ENCODE measurements around the gene ADD2.

Gene ADD2

GRCh38 chr2:70765507-70765906 is 2.5 kb downstream of the ADD2 start:
- Histone ChIP-seq H3K23ac (ENCODE audit: low read length) (no peak overlapping the region), H4K5ac (ENCODE audit: low read length) (no peak overlapping the region), H3K4me3 (ENCODE audit: low read length) (no peak overlapping the region), H3K56ac (ENCODE audit: low read length) (no peak overlapping the region), H3K79me2 (ENCODE audit: control insufficient read depth, insufficient read depth, low read length) (peaks cover 34% of the 10 kb centered on the region), H2BK5ac (ENCODE audit: low read length) (no peak overlapping the region), H2AK5ac (ENCODE audit: low read length) (no peak overlapping the region), H4K8ac (ENCODE audit: low read depth, low read length) (no peak overlapping the region), H3K27me3 (ENCODE audit: insufficient read depth, low read length, poor library complexity) (no peaks in the 10 kb centered on the region), H2BK120ac (ENCODE audit: low read depth, low read length) (no peak overlapping the region), H3K79me1 (ENCODE audit: low read length) (peaks cover 4% of the 10 kb centered on the region), H2BK15ac (replicated peaks; ENCODE audit: low read depth) (no peak overlapping the region), H3K27ac (ENCODE audit: low read depth, low read length) (no peak overlapping the region), H3K4me1 (ENCODE audit: control insufficient read depth, low read depth, low read length) (peaks cover 4% of the 10 kb centered on the region), H3K4me2 (ENCODE audit: low read length) (no peak overlapping the region), H3K36me3 (ENCODE audit: control insufficient read depth, insufficient read depth, low read length) (no peaks in the 10 kb centered on the region), H3K4ac (ENCODE audit: low read depth, low read length) (no peak overlapping the region), H3K18ac (ENCODE audit: low read length) (no peak overlapping the region), H3K9ac (ENCODE audit: low read length) (no peak overlapping the region)
- WGBS (ENCODE audit: extremely low coverage, insufficient coverage, low lambda C conversion rate): no CpG with 5 or more reads among the region's 7 CpGs
- no peak for DNase-seq

GRCh38 chr2:70759446-70759845 is 8.6 kb downstream of the ADD2 start:
- no peak overlapping the region for H4K8ac ChIP-seq (ENCODE audit: low read depth, low read length)
- WGBS (ENCODE audit: extremely low coverage, insufficient coverage, low lambda C conversion rate): no CpG with 5 or more reads among the region's 1 CpG
- no peaks in the 10 kb centered on the region for H3K27me3 ChIP-seq (ENCODE audit: insufficient read depth, low read length, poor library complexity)
- no peak overlapping the region for H3K9ac ChIP-seq (ENCODE audit: low read length)
- DNase-seq: no peak
- H2AK5ac ChIP-seq (ENCODE audit: low read length): no peak overlapping the region
- no peak overlapping the region for H3K18ac ChIP-seq (ENCODE audit: low read length)
- H3K79me1 ChIP-seq (ENCODE audit: low read length): peaks cover 16% of the 10 kb centered on the region
- H3K79me2 ChIP-seq (ENCODE audit: control insufficient read depth, insufficient read depth, low read length): peaks cover 65% of the 10 kb centered on the region
- H3K27ac ChIP-seq (ENCODE audit: low read depth, low read length): no peak overlapping the region
- no peak overlapping the region for H2BK120ac ChIP-seq (ENCODE audit: low read depth, low read length)
- H3K4me3 ChIP-seq (ENCODE audit: low read length): no peak overlapping the region
- no peak overlapping the region for H2BK15ac ChIP-seq (replicated peaks; ENCODE audit: low read depth)
- peak overlapping the region; percentile 1 for H3K56ac ChIP-seq (ENCODE audit: low read length)
- peak overlapping the region; percentile 80 for H3K23ac ChIP-seq (ENCODE audit: low read length)
- no peak overlapping the region for H2BK5ac ChIP-seq (ENCODE audit: low read length)
- no peak overlapping the region for H3K4me2 ChIP-seq (ENCODE audit: low read length)
- no peak overlapping the region for H3K4ac ChIP-seq (ENCODE audit: low read depth, low read length)
- H3K4me1 ChIP-seq (ENCODE audit: control insufficient read depth, low read depth, low read length): peaks cover 2% of the 10 kb centered on the region
- no peak overlapping the region for H4K5ac ChIP-seq (ENCODE audit: low read length)
- no peaks in the 10 kb centered on the region for H3K36me3 ChIP-seq (ENCODE audit: control insufficient read depth, insufficient read depth, low read length)

GRCh38 chr2:70757966-70758365 is 10.0 kb downstream of the ADD2 start:
- DNase-seq: no peak
- Histone ChIP-seq H3K4me2 (ENCODE audit: low read length) (no peak overlapping the region), H3K27me3 (ENCODE audit: insufficient read depth, low read length, poor library complexity) (no peaks in the 10 kb centered on the region), H2BK120ac (ENCODE audit: low read depth, low read length) (no peak overlapping the region), H3K79me1 (ENCODE audit: low read length) (peaks cover 15% of the 10 kb centered on the region), H3K79me2 (ENCODE audit: control insufficient read depth, insufficient read depth, low read length) (peaks cover 69% of the 10 kb centered on the region), H2BK5ac (ENCODE audit: low read length) (no peak overlapping the region), H3K36me3 (ENCODE audit: control insufficient read depth, insufficient read depth, low read length) (no peaks in the 10 kb centered on the region), H3K18ac (ENCODE audit: low read length) (no peak overlapping the region), H3K4me1 (ENCODE audit: control insufficient read depth, low read depth, low read length) (peaks cover 4% of the 10 kb centered on the region), H3K27ac (ENCODE audit: low read depth, low read length) (no peak overlapping the region), H3K23ac (ENCODE audit: low read length) (no peak overlapping the region), H2AK5ac (ENCODE audit: low read length) (no peak overlapping the region), H3K56ac (ENCODE audit: low read length) (no peak overlapping the region), H3K9ac (ENCODE audit: low read length) (no peak overlapping the region), H4K8ac (ENCODE audit: low read depth, low read length) (no peak overlapping the region), H4K5ac (ENCODE audit: low read length) (no peak overlapping the region), H3K4me3 (ENCODE audit: low read length) (no peak overlapping the region), H3K4ac (ENCODE audit: low read depth, low read length) (no peak overlapping the region), H2BK15ac (replicated peaks; ENCODE audit: low read depth) (no peak overlapping the region)
- 100% methylated on average over 3 of the region's 7 CpGs for whole genome bisulfite sequencing (ENCODE audit: extremely low coverage, insufficient coverage, low lambda C conversion rate)

GRCh38 chr2:70757360-70757759 is 10.6 kb downstream of the ADD2 start:
- Histone ChIP-seq H3K18ac (ENCODE audit: low read length) (no peak overlapping the region), H3K23ac (ENCODE audit: low read length) (no peak overlapping the region), H4K8ac (ENCODE audit: low read depth, low read length) (no peak overlapping the region), H3K4me3 (ENCODE audit: low read length) (no peak overlapping the region), H2BK5ac (ENCODE audit: low read length) (no peak overlapping the region), H3K79me1 (ENCODE audit: low read length) (peaks cover 20% of the 10 kb centered on the region), H3K36me3 (ENCODE audit: control insufficient read depth, insufficient read depth, low read length) (no peaks in the 10 kb centered on the region), H3K4me2 (ENCODE audit: low read length) (no peak overlapping the region), H3K79me2 (ENCODE audit: control insufficient read depth, insufficient read depth, low read length) (peaks cover 73% of the 10 kb centered on the region), H3K9ac (ENCODE audit: low read length) (no peak overlapping the region), H3K56ac (ENCODE audit: low read length) (no peak overlapping the region), H3K4me1 (ENCODE audit: control insufficient read depth, low read depth, low read length) (peaks cover 4% of the 10 kb centered on the region), H3K4ac (ENCODE audit: low read depth, low read length) (no peak overlapping the region), H4K5ac (ENCODE audit: low read length) (no peak overlapping the region), H3K27ac (ENCODE audit: low read depth, low read length) (no peak overlapping the region), H2AK5ac (ENCODE audit: low read length) (no peak overlapping the region), H2BK120ac (ENCODE audit: low read depth, low read length) (no peak overlapping the region), H2BK15ac (replicated peaks; ENCODE audit: low read depth) (no peak overlapping the region), H3K27me3 (ENCODE audit: insufficient read depth, low read length, poor library complexity) (no peaks in the 10 kb centered on the region)
- no peak for DNase-seq
- 100% methylated on average over 2 of the region's 4 CpGs for WGBS (ENCODE audit: extremely low coverage, insufficient coverage, low lambda C conversion rate)

GRCh38 chr2:70756128-70756527 is 11.9 kb downstream of the ADD2 start:
- Histone ChIP-seq H2BK15ac (replicated peaks; ENCODE audit: low read depth) (no peak overlapping the region), H3K4ac (ENCODE audit: low read depth, low read length) (no peak overlapping the region), H3K18ac (ENCODE audit: low read length) (no peak overlapping the region), H3K9ac (ENCODE audit: low read length) (no peak overlapping the region), H3K36me3 (ENCODE audit: control insufficient read depth, insufficient read depth, low read length) (no peaks in the 10 kb centered on the region), H3K4me2 (ENCODE audit: low read length) (no peak overlapping the region), H3K79me1 (ENCODE audit: low read length) (peaks cover 20% of the 10 kb centered on the region), H2BK5ac (ENCODE audit: low read length) (no peak overlapping the region), H3K56ac (ENCODE audit: low read length) (no peak overlapping the region), H3K23ac (ENCODE audit: low read length) (no peak overlapping the region), H2BK120ac (ENCODE audit: low read depth, low read length) (no peak overlapping the region), H3K79me2 (ENCODE audit: control insufficient read depth, insufficient read depth, low read length) (peaks cover 72% of the 10 kb centered on the region), H3K4me1 (ENCODE audit: control insufficient read depth, low read depth, low read length) (peaks cover 4% of the 10 kb centered on the region), H2AK5ac (ENCODE audit: low read length) (no peak overlapping the region), H4K8ac (ENCODE audit: low read depth, low read length) (no peak overlapping the region), H4K5ac (ENCODE audit: low read length) (no peak overlapping the region), H3K27ac (ENCODE audit: low read depth, low read length) (no peak overlapping the region), H3K27me3 (ENCODE audit: insufficient read depth, low read length, poor library complexity) (no peaks in the 10 kb centered on the region), H3K4me3 (ENCODE audit: low read length) (no peak overlapping the region)
- no CpG with 5 or more reads among the region's 3 CpGs for WGBS (ENCODE audit: extremely low coverage, insufficient coverage, low lambda C conversion rate)
- no peak for DNase-seq

GRCh38 chr2:70753902-70754301 is 14.1 kb downstream of the ADD2 start:
- Histone ChIP-seq H3K4me3 (ENCODE audit: low read length) (no peak overlapping the region), H3K4me1 (ENCODE audit: control insufficient read depth, low read depth, low read length) (peaks cover 4% of the 10 kb centered on the region), H3K23ac (ENCODE audit: low read length) (no peak overlapping the region), H3K79me1 (ENCODE audit: low read length) (peaks cover 22% of the 10 kb centered on the region), H4K5ac (ENCODE audit: low read length) (no peak overlapping the region), H4K8ac (ENCODE audit: low read depth, low read length) (no peak overlapping the region), H3K18ac (ENCODE audit: low read length) (no peak overlapping the region), H3K79me2 (ENCODE audit: control insufficient read depth, insufficient read depth, low read length) (peaks cover 76% of the 10 kb centered on the region), H2BK5ac (ENCODE audit: low read length) (no peak overlapping the region), H3K27me3 (ENCODE audit: insufficient read depth, low read length, poor library complexity) (no peaks in the 10 kb centered on the region), H2AK5ac (ENCODE audit: low read length) (no peak overlapping the region), H3K4ac (ENCODE audit: low read depth, low read length) (no peak overlapping the region), H2BK120ac (ENCODE audit: low read depth, low read length) (no peak overlapping the region), H3K27ac (ENCODE audit: low read depth, low read length) (no peak overlapping the region), H3K9ac (ENCODE audit: low read length) (no peak overlapping the region), H3K4me2 (ENCODE audit: low read length) (no peak overlapping the region), H3K36me3 (ENCODE audit: control insufficient read depth, insufficient read depth, low read length) (no peaks in the 10 kb centered on the region), H2BK15ac (replicated peaks; ENCODE audit: low read depth) (no peak overlapping the region), H3K56ac (ENCODE audit: low read length) (no peak overlapping the region)
- no peak for DNase-seq
- WGBS (ENCODE audit: extremely low coverage, insufficient coverage, low lambda C conversion rate): no CpG with 5 or more reads among the region's 4 CpGs

Data from mesendoderm (in vitro differentiated cells).